ENCODE measurements around the gene GORASP1. TPM values are rescaled to one million over a fixed set of nuclear protein-coding genes. Genes with fewer than 3 reads are reported as not detected.

Gene GORASP1
- total RNA-seq, 1 experiment from 2014 or later, result 39.4 TPM

DNA sequence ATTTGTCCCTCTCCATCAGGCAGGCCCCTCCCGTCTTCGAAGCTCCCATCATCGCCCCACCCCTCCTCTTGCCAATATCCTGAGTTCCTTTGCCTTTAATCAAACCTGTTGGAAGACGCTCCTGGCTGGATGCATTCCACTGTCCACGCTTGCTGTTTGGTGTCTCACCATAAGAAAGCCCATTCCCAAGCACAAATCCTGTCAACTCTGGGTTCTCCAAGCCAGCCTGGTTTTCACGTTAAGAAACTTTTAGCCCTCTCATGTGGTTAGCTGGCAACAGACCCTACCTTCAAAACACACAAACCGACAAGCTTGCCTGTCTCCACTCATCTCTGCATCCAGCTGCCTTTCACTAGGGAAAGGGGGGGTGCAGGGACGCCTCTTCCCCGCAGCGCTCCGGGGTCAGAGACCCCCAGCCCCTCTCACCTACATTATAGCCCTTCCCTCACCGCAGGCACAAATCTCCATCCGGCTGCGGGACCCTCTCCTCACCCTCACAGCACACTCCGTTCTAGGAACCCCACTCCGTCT lies 1.1 kb downstream of the GORASP1 start:
- in situ Hi-C loops (cut with HindIII; ENCODE audit: low pct_unique_long_range_greater_than_20kb, low sequenced_read_pairs), result no loop called here
- CTCF ChIA-PET, result no interaction called here

DNA sequence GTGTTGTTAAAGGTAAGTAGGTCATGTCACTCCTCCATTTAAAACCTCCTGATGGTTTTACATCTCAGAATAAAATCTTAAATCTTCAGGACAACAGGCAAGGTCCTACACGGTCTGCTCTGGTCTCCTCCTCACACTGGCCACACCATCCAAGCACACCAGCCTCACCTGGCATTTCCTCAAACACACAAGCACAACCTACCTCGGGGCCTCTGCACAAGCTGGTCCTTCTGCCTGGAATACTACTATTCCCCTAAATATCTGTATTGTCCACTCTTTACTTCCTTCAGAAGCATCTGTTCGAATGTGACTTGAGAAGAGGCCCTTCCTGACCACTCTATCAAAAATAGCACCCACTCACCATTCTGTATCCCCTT lies 1.8 kb downstream of the GORASP1 start:
- ChIA-PET POLR2A (no interaction called here), CTCF (no interaction called here)
- no peak overlapping the region for H3K27ac ChIP-seq (ENCODE audit: low read length)
- H3K4me3 ChIP-seq (ENCODE audit: low read depth in 2 of 2, low read length in 2 of 2), result peak overlapping the region in 1 of 2 experiments; percentile 82; a peak in 1 of 4 replicates
- TF ChIP-seq SIN3A (IDR thresholded peaks at IDR 0.05; ENCODE audit: borderline replicate concordance, insufficient read depth, low read depth, low read length) (no peak), POLR2AphosphoS5 (IDR thresholded peaks at IDR 0.05; ENCODE audit: low read depth, low read length) (no peak), TCF7L2 (IDR thresholded peaks at IDR 0.05; ENCODE audit: low read depth, low read length) (no peak)
- TF ChIP-seq, protein P1, sequence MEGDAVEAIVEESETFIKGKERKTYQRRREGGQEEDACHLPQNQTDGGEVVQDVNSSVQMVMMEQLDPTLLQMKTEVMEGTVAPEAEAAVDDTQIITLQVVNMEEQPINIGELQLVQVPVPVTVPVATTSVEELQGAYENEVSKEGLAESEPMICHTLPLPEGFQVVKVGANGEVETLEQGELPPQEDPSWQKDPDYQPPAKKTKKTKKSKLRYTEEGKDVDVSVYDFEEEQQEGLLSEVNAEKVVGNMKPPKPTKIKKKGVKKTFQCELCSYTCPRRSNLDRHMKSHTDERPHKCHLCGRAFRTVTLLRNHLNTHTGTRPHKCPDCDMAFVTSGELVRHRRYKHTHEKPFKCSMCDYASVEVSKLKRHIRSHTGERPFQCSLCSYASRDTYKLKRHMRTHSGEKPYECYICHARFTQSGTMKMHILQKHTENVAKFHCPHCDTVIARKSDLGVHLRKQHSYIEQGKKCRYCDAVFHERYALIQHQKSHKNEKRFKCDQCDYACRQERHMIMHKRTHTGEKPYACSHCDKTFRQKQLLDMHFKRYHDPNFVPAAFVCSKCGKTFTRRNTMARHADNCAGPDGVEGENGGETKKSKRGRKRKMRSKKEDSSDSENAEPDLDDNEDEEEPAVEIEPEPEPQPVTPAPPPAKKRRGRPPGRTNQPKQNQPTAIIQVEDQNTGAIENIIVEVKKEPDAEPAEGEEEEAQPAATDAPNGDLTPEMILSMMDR (IDR thresholded peaks at IDR 0.05), result no peak
- TF ChIP-seq, protein P2, sequence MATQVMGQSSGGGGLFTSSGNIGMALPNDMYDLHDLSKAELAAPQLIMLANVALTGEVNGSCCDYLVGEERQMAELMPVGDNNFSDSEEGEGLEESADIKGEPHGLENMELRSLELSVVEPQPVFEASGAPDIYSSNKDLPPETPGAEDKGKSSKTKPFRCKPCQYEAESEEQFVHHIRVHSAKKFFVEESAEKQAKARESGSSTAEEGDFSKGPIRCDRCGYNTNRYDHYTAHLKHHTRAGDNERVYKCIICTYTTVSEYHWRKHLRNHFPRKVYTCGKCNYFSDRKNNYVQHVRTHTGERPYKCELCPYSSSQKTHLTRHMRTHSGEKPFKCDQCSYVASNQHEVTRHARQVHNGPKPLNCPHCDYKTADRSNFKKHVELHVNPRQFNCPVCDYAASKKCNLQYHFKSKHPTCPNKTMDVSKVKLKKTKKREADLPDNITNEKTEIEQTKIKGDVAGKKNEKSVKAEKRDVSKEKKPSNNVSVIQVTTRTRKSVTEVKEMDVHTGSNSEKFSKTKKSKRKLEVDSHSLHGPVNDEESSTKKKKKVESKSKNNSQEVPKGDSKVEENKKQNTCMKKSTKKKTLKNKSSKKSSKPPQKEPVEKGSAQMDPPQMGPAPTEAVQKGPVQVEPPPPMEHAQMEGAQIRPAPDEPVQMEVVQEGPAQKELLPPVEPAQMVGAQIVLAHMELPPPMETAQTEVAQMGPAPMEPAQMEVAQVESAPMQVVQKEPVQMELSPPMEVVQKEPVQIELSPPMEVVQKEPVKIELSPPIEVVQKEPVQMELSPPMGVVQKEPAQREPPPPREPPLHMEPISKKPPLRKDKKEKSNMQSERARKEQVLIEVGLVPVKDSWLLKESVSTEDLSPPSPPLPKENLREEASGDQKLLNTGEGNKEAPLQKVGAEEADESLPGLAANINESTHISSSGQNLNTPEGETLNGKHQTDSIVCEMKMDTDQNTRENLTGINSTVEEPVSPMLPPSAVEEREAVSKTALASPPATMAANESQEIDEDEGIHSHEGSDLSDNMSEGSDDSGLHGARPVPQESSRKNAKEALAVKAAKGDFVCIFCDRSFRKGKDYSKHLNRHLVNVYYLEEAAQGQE (IDR thresholded peaks at IDR 0.05; ENCODE audit: insufficient read depth in 1 of 2, low read depth in 2 of 2, low read length in 1 of 2), result no peak
- DNase-seq (ENCODE audit: low read depth, low spot score) (no peak), ATAC-seq (no peak)
- intact Hi-C loops (cut with micrococcal nuclease; ENCODE audit: unreplicated experiment), result no loop called here
- peaks cover 4% of the 10 kb centered on the region; the same call in 1 of the 2 replicates for H3K36me3 ChIP-seq (ENCODE audit: control insufficient read depth, insufficient read depth, low read length)
- no peaks in the 10 kb centered on the region for H3K9me3 ChIP-seq (ENCODE audit: control insufficient read depth, insufficient read depth, low read depth, low read length)
- no peaks in the 10 kb centered on the region for H3K27me3 ChIP-seq (ENCODE audit: control insufficient read depth, insufficient read depth, low read length)
- H3K4me1 ChIP-seq (ENCODE audit: control insufficient read depth, insufficient read depth, low read length), result peaks cover 6% of the 10 kb centered on the region
- in situ Hi-C loops (cut with HindIII; ENCODE audit: low pct_unique_long_range_greater_than_20kb, low sequenced_read_pairs), result no loop called here
- BruUV-seq (replicated peaks), result TSS peak; percentile 88

More for the DNA sequence above, 1.1 kb downstream of the GORASP1 start:
- H3K4me3 ChIP-seq (ENCODE audit: low read depth in 2 of 2, low read length in 2 of 2), result peak overlapping the region; percentile 81 to 82
- DNase-seq (ENCODE audit: low read depth, low spot score), result no peak
- H3K4me1 ChIP-seq (ENCODE audit: control insufficient read depth, insufficient read depth, low read length), result peaks cover 6% of the 10 kb centered on the region
- H3K27ac ChIP-seq (ENCODE audit: low read length), result peak overlapping the region; percentile 76
- H3K27me3 ChIP-seq (ENCODE audit: control insufficient read depth, insufficient read depth, low read length), result no peaks in the 10 kb centered on the region
- H3K9me3 ChIP-seq (ENCODE audit: control insufficient read depth, insufficient read depth, low read depth, low read length), result no peaks in the 10 kb centered on the region
- no TSS peak for BruUV-seq (replicated peaks)
- intact Hi-C loops (cut with micrococcal nuclease; ENCODE audit: unreplicated experiment), result no loop called here
- H3K36me3 ChIP-seq (ENCODE audit: control insufficient read depth, insufficient read depth, low read length), result peaks cover 2% of the 10 kb centered on the region; the same call in 1 of the 2 replicates
- TF ChIP-seq POLR2AphosphoS5 (IDR thresholded peaks at IDR 0.05; ENCODE audit: low read depth, low read length) (no peak), SIN3A (IDR thresholded peaks at IDR 0.05; ENCODE audit: borderline replicate concordance, insufficient read depth, low read depth, low read length) (no peak), TCF7L2 (IDR thresholded peaks at IDR 0.05; ENCODE audit: low read depth, low read length) (no peak)
- TF ChIP-seq, protein P1 (IDR thresholded peaks at IDR 0.05), result no peak
- TF ChIP-seq, protein P2 (IDR thresholded peaks at IDR 0.05; ENCODE audit: insufficient read depth in 1 of 2, low read depth in 2 of 2, low read length in 1 of 2), result no peak
- no peak for ATAC-seq
- POLR2A ChIA-PET, result interaction anchor here (0.6 kb wide), 1 partner anchor 71 kb away, joined by 5 read pairs; no protein-coding TSS in a partner anchor
